H9 (cell line): ENCODE data around the gene LRRK2. TPM values are rescaled to one million over a fixed set of nuclear protein-coding genes. Genes with fewer than 3 reads are reported as not detected.
A peak's percentile ranks its signal among the peaks of the same experiment; 100 is the strongest.

Experiments used
- DNase-seq: peaks from one replicate; pipeline ENCODE4 v3.0.0-alpha.2; 2017
- H2AFZ ChIP-seq: one replicate; pipeline ENCODE4 v1.6.1; 2013; ENCODE audit warnings: mild to moderate bottlenecking, low read length, control low read depth, moderate library complexity
- H2AK5ac ChIP-seq: 2 replicates; pipeline ENCODE4 v1.6.1; 2013; ENCODE audit warnings: low read length, control low read depth, mixed read lengths; ENCODE audit not compliant: insufficient read length
- H2BK120ac ChIP-seq: one replicate; pipeline ENCODE4 v1.6.1; 2013; ENCODE audit warnings: low read depth, mild to moderate bottlenecking, low read length, control low read depth, inconsistent platforms; ENCODE audit not compliant: poor library complexity, severe bottlenecking
- H2BK12ac ChIP-seq: 2 replicates; pipeline ENCODE4 v1.6.1; 2013; ENCODE audit warnings: low read length, control low read depth, mixed read lengths, low read depth; ENCODE audit not compliant: insufficient read length
- H2BK15ac ChIP-seq: 2 replicates; pipeline ENCODE4 v1.6.1; 2013; ENCODE audit warnings: low read depth, low read length, control low read depth
- H2BK20ac ChIP-seq: one replicate; pipeline ENCODE4 v1.6.1; 2013; ENCODE audit warnings: low read depth, mild to moderate bottlenecking, low read length, control low read depth, inconsistent platforms; ENCODE audit not compliant: poor library complexity, severe bottlenecking
- H2BK5ac ChIP-seq: 2 replicates; pipeline ENCODE4 v1.6.1; 2013; ENCODE audit warnings: low read length, control low read depth, mixed read lengths; ENCODE audit not compliant: insufficient read length
- H3K14ac ChIP-seq: 2 replicates; pipeline ENCODE4 v1.6.1; 2013; ENCODE audit warnings: low read length, control low read depth; ENCODE audit not compliant: insufficient read depth
- H3K18ac ChIP-seq: 2 replicates; pipeline ENCODE4 v1.6.1; 2013; ENCODE audit warnings: low read depth, mild to moderate bottlenecking, mixed read lengths, low read length, control low read depth; ENCODE audit not compliant: insufficient read length
- H3K23ac ChIP-seq: 2 replicates; pipeline ENCODE4 v1.6.1; 2013; ENCODE audit warnings: low read length, control low read depth, mixed read lengths, low read depth; ENCODE audit not compliant: insufficient read length
- H3K23me2 ChIP-seq: 2 replicates; pipeline ENCODE4 v1.6.1; 2013; ENCODE audit warnings: low read depth, mild to moderate bottlenecking, mixed read lengths, low read length, control low read depth; ENCODE audit not compliant: insufficient read length, poor library complexity, severe bottlenecking
- H3K27ac ChIP-seq: 2 replicates; pipeline ENCODE4 v1.5.1; 2013; ENCODE audit warnings: low read length, control low read depth, mixed read lengths, low read depth; ENCODE audit not compliant: insufficient read length
- H3K27me3 ChIP-seq: 2 replicates; pipeline ENCODE4 v1.6.1; 2013; ENCODE audit warnings: low read length, control low read depth, inconsistent platforms; ENCODE audit not compliant: insufficient read depth
- H3K4ac ChIP-seq: 2 replicates; pipeline ENCODE4 v1.6.1; 2013; ENCODE audit warnings: low read depth, mild to moderate bottlenecking, control low read depth, inconsistent platforms, low read length, moderate library complexity
- H3K4me1 ChIP-seq: 2 replicates; pipeline ENCODE4 v1.6.1; 2013; ENCODE audit warnings: low read length, control low read depth, inconsistent platforms; ENCODE audit not compliant: insufficient read depth
- H3K4me2 ChIP-seq: 2 replicates; pipeline ENCODE4 v1.6.1; 2013; ENCODE audit warnings: low read length, control low read depth, mixed read lengths; ENCODE audit not compliant: insufficient read length, insufficient read depth
- H3K56ac ChIP-seq: 2 replicates; pipeline ENCODE4 v1.6.1; 2013; ENCODE audit warnings: low read depth, mild to moderate bottlenecking, mixed read lengths, low read length, control low read depth; ENCODE audit not compliant: insufficient read length
- H3K79me1 ChIP-seq: 2 replicates; pipeline ENCODE4 v1.6.1; 2013; ENCODE audit warnings: low read depth, mild to moderate bottlenecking, moderate library complexity, low read length, control low read depth, inconsistent platforms; ENCODE audit not compliant: insufficient read depth, poor library complexity, severe bottlenecking
- H3K79me2 ChIP-seq: 2 replicates; pipeline ENCODE4 v1.6.1; 2013; ENCODE audit warnings: low read length, control low read depth, inconsistent platforms; ENCODE audit not compliant: insufficient read depth
- H3K9ac ChIP-seq: 2 replicates; pipeline ENCODE4 v1.6.1; 2013; ENCODE audit warnings: low read length, control low read depth, mixed read lengths; ENCODE audit not compliant: insufficient read length; ENCODE audit errors: extremely low read depth
- H3K9me3 ChIP-seq: one replicate; pipeline ENCODE4 v1.6.1; 2013; ENCODE audit warnings: low read depth, low read length, inconsistent platforms; ENCODE audit not compliant: control insufficient read depth
- H3T11ph ChIP-seq: one replicate; pipeline ENCODE4 v1.6.1; 2013; ENCODE audit warnings: mild to moderate bottlenecking, low read length, control low read depth, inconsistent platforms
- H4K20me1 ChIP-seq: one replicate; pipeline ENCODE4 v1.6.1; 2013; ENCODE audit not compliant: control insufficient read depth, insufficient read length, insufficient read depth
- H4K5ac ChIP-seq: 2 replicates; pipeline ENCODE4 v1.6.1; 2013; ENCODE audit warnings: low read depth, mild to moderate bottlenecking, mixed read lengths, low read length, control low read depth; ENCODE audit not compliant: insufficient read length
- H4K8ac ChIP-seq: replicated peaks from 2 replicates; pipeline ENCODE4 v1.6.1; 2013; ENCODE audit warnings: low read length, control low read depth, mixed read lengths, low read depth; ENCODE audit not compliant: insufficient read length
- H4K91ac ChIP-seq: 2 replicates; pipeline ENCODE4 v1.6.1; 2013; ENCODE audit warnings: low read depth, mild to moderate bottlenecking, moderate library complexity, mixed read lengths, low read length, control low read depth; ENCODE audit not compliant: insufficient read length
- H3K27ac Mint-ChIP-seq, 3 experiments: 2 replicates in 2 of 3; 3 replicates in 1 of 3; pipeline ENCODE4 v1.8.0; 2020 to 2021; ENCODE audit warnings: mixed read lengths in 3 of 3, mild to moderate bottlenecking in 1 of 3, moderate library complexity in 1 of 3
- H3K27me3 Mint-ChIP-seq: 2 replicates; pipeline ENCODE4 v1.8.0; 2021; ENCODE audit warnings: low read depth, mild to moderate bottlenecking, moderate library complexity, mixed read lengths
- H3K36me3 Mint-ChIP-seq, 3 experiments: 2 replicates in 2 of 3; 3 replicates in 1 of 3; pipeline ENCODE4 v1.8.0; 2020 to 2021; ENCODE audit warnings: low read depth in 3 of 3, mixed read lengths in 3 of 3; ENCODE audit not compliant: insufficient read depth in 1 of 3
- H3K4me1 Mint-ChIP-seq, 2 experiments: 2 replicates each; pipeline ENCODE4 v1.8.0; 2020; ENCODE audit warnings: mixed read lengths in 2 of 2
- H3K4me3 Mint-ChIP-seq, 2 experiments: 2 replicates in 1 of 2; 3 replicates in 1 of 2; pipeline ENCODE4 v1.8.0; 2020 to 2021; ENCODE audit warnings: mild to moderate bottlenecking in 2 of 2, mixed read lengths in 2 of 2, moderate library complexity in 1 of 2
- H3K9me3 Mint-ChIP-seq, 2 experiments: 2 replicates in 1 of 2; 3 replicates in 1 of 2; pipeline ENCODE4 v1.8.0; 2020; ENCODE audit warnings: mild to moderate bottlenecking in 2 of 2, mixed read lengths in 2 of 2, moderate library complexity in 1 of 2
- CTCF ChIP-seq: fragments of 200-600 bp; sonication (generic); conservative IDR thresholded peaks from 3 replicates; pipeline ENCODE4 v1.8.0; 2021; ENCODE audit warnings: antibody characterized with exemption, mild to moderate bottlenecking
- WGBS: extraction: QIAGEN DNeasy Blood & Tissue Kit; methylation state at CpG from one replicate; pipeline ENCODE4 v1.1.7; 2013; ENCODE audit warnings: missing lambda C conversion rate, low lambda C conversion rate, mixed read lengths; ENCODE audit not compliant: insufficient read length; ENCODE audit errors: extremely low coverage; 5-methylcytosine and 5-hydroxymethylcytosine counted together
- total RNA-seq: library from RNA; stranded (reverse); gene quantifications from 2 replicates; pipeline ENCODE4 v1.2.1, GENCODE V29; 2021

The LRRK2 gene
- total RNA-seq, 1 experiment from 2014 or later = 0.17 TPM

- Histone ChIP-seq H3K27me3 (no peaks in the 10 kb centered on the region), H3K4me1 (no peaks in the 10 kb centered on the region), H3K4me2 (no peak overlapping the region), H3K23ac (no peak overlapping the region), H4K8ac (no peak overlapping the region), H3K27ac (no peak overlapping the region), H2BK15ac (no peak overlapping the region), H3K9ac (no peak overlapping the region), H2BK120ac (no peak overlapping the region), H3K79me1 (no peaks in the 10 kb centered on the region), H3K9me3 (no peaks in the 10 kb centered on the region), H4K5ac (no peak overlapping the region), H3K23me2 (no peaks in the 10 kb centered on the region), H2AFZ (no peak overlapping the region), H2BK5ac (no peak overlapping the region), H4K20me1 (no peaks in the 10 kb centered on the region), H3K79me2 (no peaks in the 10 kb centered on the region), H2BK20ac (no peak overlapping the region), H4K91ac (no peak overlapping the region), H3K18ac (no peak overlapping the region), H3K4ac (no peak overlapping the region), H3K14ac (no peak overlapping the region), H2AK5ac (no peak overlapping the region), H3T11ph (no peak overlapping the region), H2BK12ac (no peak overlapping the region), H3K56ac (no peak overlapping the region)
- H3K4me1 Mint-ChIP-seq = peaks cover 25 to 36% of the 10 kb centered on the region in 2 experiments
- H3K27ac Mint-ChIP-seq = peak overlapping the region in 2 of 3 experiments; percentile 28 to 82; a peak in 1 of 7 replicates
- no peaks in the 10 kb centered on the region for H3K27me3 Mint-ChIP-seq
- DNase-seq = no peak
- no peak for TF ChIP-seq CTCF
- whole genome bisulfite sequencing = no CpG with 5 or more reads among the region's 6 CpGs
- H3K4me3 Mint-ChIP-seq = no peak overlapping the region
- peaks cover 18 to 22% of the 10 kb centered on the region in 2 experiments for H3K9me3 Mint-ChIP-seq
- H3K36me3 Mint-ChIP-seq = peaks cover 4 to 15% (median 12%) of the 10 kb centered on the region in 3 experiments; a peak in 5 of 7 replicates
Observed at GRCh38 chr12:40192704-40193255, 32.0 kb upstream of the LRRK2 start.
